Suprapubic skin (tissue), 4 donors: ENCODE results near the gene THY1. TPM values are rescaled to one million over a fixed set of nuclear protein-coding genes. Genes with fewer than 3 reads are reported as not detected.

Source experiments
- DNase-seq, 2 donors: peaks; one replicate each; pipeline ENCODE4 v3.0.0-alpha.2; 2019; ENCODE audit warnings: low spot score in 2 of 2
- H3K27ac ChIP-seq: fragments of 200-600 bp; sonication (generic); one replicate; pipeline ENCODE4 v1.5.1; 2019
- H3K27me3 ChIP-seq: fragments of 200-600 bp; sonication (generic); one replicate; pipeline ENCODE4 v1.5.1; 2019
- H3K36me3 ChIP-seq: fragments of 200-600 bp; sonication (generic); one replicate; pipeline ENCODE4 v1.5.1; 2019
- H3K4me1 ChIP-seq: fragments of 200-600 bp; sonication (generic); one replicate; pipeline ENCODE4 v1.5.1; 2019
- H3K4me3 ChIP-seq: fragments of 200-600 bp; sonication (generic); one replicate; pipeline ENCODE4 v1.5.1; 2019; ENCODE audit warnings: mild to moderate bottlenecking
- H3K9me3 ChIP-seq: fragments of 200-600 bp; sonication (generic); one replicate; pipeline ENCODE4 v1.5.1; 2019
- EP300 ChIP-seq: sonication (generic); formaldehyde crosslinking; IDR thresholded peaks from one replicate; pipeline ENCODE4 v1.6.1; 2017; ENCODE audit warnings: antibody characterized with exemption
- POLR2A ChIP-seq, 2 donors: fragments of 450-650 bp; IDR thresholded peaks; one replicate each; pipeline ENCODE4 v1.6.1; 2017; ENCODE audit warnings: antibody characterized with exemption in 2 of 2, mild to moderate bottlenecking in 2 of 2, moderate library complexity in 2 of 2
- POLR2AphosphoS5 ChIP-seq, 3 donors: sonication (generic); formaldehyde crosslinking; IDR thresholded peaks; one replicate each; pipeline ENCODE4 v1.6.1; 2017; ENCODE audit warnings: antibody characterized with exemption in 3 of 3
- WGBS: methylation state at CpG from one replicate; pipeline ENCODE4 v1.1.5; 2018; 5-methylcytosine and 5-hydroxymethylcytosine counted together
- total RNA-seq, 4 donors: library from RNA; depleted of rRNA; stranded (reverse); fragments of >200 nt; gene quantifications; one replicate each; pipeline ENCODE4 v1.1.0, GENCODE V29; 2016
- TF ChIP-seq, protein P1 (sequence below), 2 donors: fragments of 200-600 bp in 1 of 2; fragments of 450-650 bp in 1 of 2; sonication (generic) in 1 of 2; IDR thresholded peaks; one replicate each; pipeline ENCODE4 v1.5.1; 2016 to 2019; ENCODE audit warnings: antibody characterized with exemption in 2 of 2, mild to moderate bottlenecking in 1 of 2, moderate library complexity in 1 of 2

THY1 gene
- total RNA-seq, 4 donors from 2014 or later = 3.5 to 18.8 (median 6.9) TPM

DNA sequence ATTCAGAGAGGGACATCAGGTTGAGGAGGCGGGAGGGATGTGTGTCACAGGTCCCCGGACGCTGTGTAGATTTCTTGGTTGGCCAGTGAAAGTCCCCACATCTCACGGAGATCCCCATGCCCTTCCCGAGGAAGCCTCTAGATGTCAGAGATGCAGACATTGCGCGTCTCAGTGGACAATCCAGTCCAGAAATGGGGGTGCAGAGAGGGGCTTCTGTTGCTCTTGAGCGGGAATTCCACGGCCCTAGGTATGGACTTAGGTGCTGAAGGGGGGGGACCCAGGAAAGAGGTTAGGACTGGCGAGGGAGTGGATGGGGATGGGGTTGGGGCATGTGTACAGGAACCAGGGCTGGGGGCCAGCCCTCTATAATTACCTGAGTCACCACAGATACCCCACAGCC lies 7.0 kb downstream of the THY1 start:
- Histone ChIP-seq H3K4me3 (no peak overlapping the region), H3K27me3 (peaks cover 10% of the 10 kb centered on the region), H3K36me3 (no peaks in the 10 kb centered on the region), H3K9me3 (no peaks in the 10 kb centered on the region), H3K27ac (no peak overlapping the region), H3K4me1 (peaks cover 18% of the 10 kb centered on the region)
- TF ChIP-seq POLR2AphosphoS5 (IDR thresholded peaks at IDR 0.05) (no peak), EP300 (no peak), POLR2A (IDR thresholded peaks at IDR 0.05) (no peak)
- TF ChIP-seq, protein P1, sequence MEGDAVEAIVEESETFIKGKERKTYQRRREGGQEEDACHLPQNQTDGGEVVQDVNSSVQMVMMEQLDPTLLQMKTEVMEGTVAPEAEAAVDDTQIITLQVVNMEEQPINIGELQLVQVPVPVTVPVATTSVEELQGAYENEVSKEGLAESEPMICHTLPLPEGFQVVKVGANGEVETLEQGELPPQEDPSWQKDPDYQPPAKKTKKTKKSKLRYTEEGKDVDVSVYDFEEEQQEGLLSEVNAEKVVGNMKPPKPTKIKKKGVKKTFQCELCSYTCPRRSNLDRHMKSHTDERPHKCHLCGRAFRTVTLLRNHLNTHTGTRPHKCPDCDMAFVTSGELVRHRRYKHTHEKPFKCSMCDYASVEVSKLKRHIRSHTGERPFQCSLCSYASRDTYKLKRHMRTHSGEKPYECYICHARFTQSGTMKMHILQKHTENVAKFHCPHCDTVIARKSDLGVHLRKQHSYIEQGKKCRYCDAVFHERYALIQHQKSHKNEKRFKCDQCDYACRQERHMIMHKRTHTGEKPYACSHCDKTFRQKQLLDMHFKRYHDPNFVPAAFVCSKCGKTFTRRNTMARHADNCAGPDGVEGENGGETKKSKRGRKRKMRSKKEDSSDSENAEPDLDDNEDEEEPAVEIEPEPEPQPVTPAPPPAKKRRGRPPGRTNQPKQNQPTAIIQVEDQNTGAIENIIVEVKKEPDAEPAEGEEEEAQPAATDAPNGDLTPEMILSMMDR (IDR thresholded peaks at IDR 0.05) = no peak
- WGBS = 91% methylated on average over 10 of the region's 10 CpGs
- no peak for DNase-seq

DNA sequence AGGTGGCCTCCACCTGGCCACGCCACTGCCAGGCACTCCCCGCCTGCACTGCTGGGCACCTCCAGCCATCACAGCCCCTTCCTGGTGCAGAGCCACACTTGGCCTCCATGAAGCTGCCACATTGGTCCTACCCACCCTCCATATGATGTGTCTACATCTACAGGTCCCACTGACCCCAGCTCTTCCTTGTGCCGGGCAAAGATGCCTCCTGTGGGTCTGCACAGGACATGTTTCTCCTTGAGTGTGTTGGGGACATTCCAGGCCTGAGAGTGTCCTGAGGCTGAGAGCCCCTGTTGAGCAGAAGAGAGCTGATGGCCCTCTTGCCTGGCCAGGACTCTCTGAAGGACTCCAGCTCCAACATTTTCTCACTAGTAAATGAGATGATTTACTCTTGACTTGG lies 7.5 kb downstream of the THY1 start:
- TF ChIP-seq POLR2AphosphoS5 (IDR thresholded peaks at IDR 0.05) = no peak
- TF ChIP-seq POLR2A (IDR thresholded peaks at IDR 0.05) = no peak
- TF ChIP-seq, protein P1 (IDR thresholded peaks at IDR 0.05) = no peak
- TF ChIP-seq EP300 = no peak
- Histone ChIP-seq H3K27me3 (peaks cover 5% of the 10 kb centered on the region), H3K36me3 (no peaks in the 10 kb centered on the region), H3K9me3 (no peaks in the 10 kb centered on the region), H3K4me3 (no peak overlapping the region), H3K27ac (no peak overlapping the region), H3K4me1 (peaks cover 17% of the 10 kb centered on the region)
- DNase-seq = no peak
- 100% methylated on average over 3 of the region's 3 CpGs for WGBS

DNA sequence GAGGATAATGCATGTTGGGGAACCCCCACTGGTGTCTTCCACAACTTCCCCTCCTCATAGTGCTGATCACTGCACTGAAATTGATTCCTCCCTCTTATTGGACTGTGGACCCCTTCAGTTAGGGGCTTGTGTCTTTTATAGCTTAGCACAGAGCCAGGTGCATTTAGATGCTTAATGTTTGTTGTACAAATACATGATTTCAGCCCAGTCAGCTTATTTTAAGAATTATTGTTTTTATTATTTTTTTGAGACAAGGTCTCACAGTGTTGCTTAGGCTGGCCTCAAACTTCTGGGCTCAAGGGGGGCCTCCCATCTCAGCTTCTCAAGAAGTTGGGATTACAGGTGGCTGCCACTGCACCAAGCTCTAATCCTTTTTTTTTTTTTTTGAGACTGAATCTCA lies 8.2 kb downstream of the THY1 start:
- no peak overlapping the region for H3K27ac ChIP-seq
- H3K4me3 ChIP-seq = no peak overlapping the region
- peaks cover 17% of the 10 kb centered on the region for H3K4me1 ChIP-seq
- DNase-seq = no peak
- TF ChIP-seq POLR2A (IDR thresholded peaks at IDR 0.05) = no peak
- TF ChIP-seq EP300 = no peak
- no peak for TF ChIP-seq POLR2AphosphoS5 (IDR thresholded peaks at IDR 0.05)
- TF ChIP-seq, protein P1 (IDR thresholded peaks at IDR 0.05) = no peak
- H3K27me3 ChIP-seq = no peaks in the 10 kb centered on the region
- H3K36me3 ChIP-seq = no peaks in the 10 kb centered on the region
- H3K9me3 ChIP-seq = no peaks in the 10 kb centered on the region

DNA sequence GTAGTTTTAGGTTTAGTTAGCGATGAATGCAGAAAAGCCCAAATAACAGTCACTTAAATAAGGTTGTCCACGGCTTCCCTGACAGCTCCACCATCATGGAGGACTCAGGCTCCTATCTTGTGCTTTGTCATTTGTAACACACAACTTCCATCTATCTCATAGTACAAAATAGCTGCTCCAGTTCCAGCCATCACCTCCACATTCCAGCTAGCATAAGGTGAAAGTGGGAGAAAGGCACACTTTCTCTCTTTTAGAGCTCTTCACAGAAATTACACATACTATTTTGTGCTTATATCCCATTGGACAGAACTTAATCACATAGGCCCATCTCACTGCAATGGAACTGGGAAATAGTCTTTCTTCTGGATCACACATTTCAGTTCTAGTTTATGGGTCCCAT lies 8.7 kb downstream of the THY1 start:
- TF ChIP-seq, protein P1 (IDR thresholded peaks at IDR 0.05) = no peak
- TF ChIP-seq EP300 = no peak
- no peak for TF ChIP-seq POLR2AphosphoS5 (IDR thresholded peaks at IDR 0.05)
- TF ChIP-seq POLR2A (IDR thresholded peaks at IDR 0.05) = no peak
- Histone ChIP-seq H3K27me3 (no peaks in the 10 kb centered on the region), H3K27ac (no peak overlapping the region), H3K4me3 (no peak overlapping the region), H3K4me1 (peaks cover 17% of the 10 kb centered on the region), H3K9me3 (no peaks in the 10 kb centered on the region), H3K36me3 (no peaks in the 10 kb centered on the region)
- no peak for DNase-seq
- 96% methylated on average over 2 of the region's 2 CpGs for WGBS

DNA sequence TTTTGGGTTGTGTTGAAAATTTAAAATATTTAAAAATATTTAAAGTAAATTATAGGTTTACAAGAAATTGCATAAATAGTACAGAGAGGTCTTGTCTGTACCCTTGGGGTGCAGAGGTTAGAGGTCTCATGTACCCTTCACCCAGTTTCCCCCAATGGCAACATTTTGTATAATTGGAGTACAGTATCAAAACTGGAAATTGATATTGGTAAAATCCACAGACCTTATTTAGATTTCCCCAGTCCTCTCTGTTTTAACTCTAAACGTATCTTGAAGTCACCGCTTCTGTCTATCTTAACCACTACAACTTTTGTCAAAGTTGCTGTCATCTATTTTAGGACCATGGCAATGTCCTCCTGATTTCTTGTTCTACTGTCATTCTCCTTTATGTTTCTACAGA lies 10.9 kb downstream of the THY1 start:
- no peaks in the 10 kb centered on the region for H3K9me3 ChIP-seq
- no peak for DNase-seq
- H3K4me1 ChIP-seq = peaks cover 2% of the 10 kb centered on the region
- H3K4me3 ChIP-seq = no peak overlapping the region
- H3K27ac ChIP-seq = no peak overlapping the region
- H3K27me3 ChIP-seq = no peaks in the 10 kb centered on the region
- no peaks in the 10 kb centered on the region for H3K36me3 ChIP-seq
- no peak for TF ChIP-seq POLR2AphosphoS5 (IDR thresholded peaks at IDR 0.05)
- TF ChIP-seq, protein P1 (IDR thresholded peaks at IDR 0.05) = no peak
- no peak for TF ChIP-seq EP300
- no peak for TF ChIP-seq POLR2A (IDR thresholded peaks at IDR 0.05)
- 90% methylated on average over 2 of the region's 2 CpGs for whole genome bisulfite sequencing
